Measurements from ENCODE around the gene NFATC3.

- TF ChIP-seq CTCF (IDR thresholded peaks at IDR 0.05) (no peak), EP300 (IDR thresholded peaks at IDR 0.05; ENCODE audit: low read depth) (no peak), POLR2A (IDR thresholded peaks at IDR 0.05) (no peak), POLR2AphosphoS5 (IDR thresholded peaks at IDR 0.05) (no peak)
Measured at GRCh38 chr16:68117884-68118283, 32.7 kb downstream of the NFATC3 start.
